Measurements from ENCODE around the gene ZNF614. TPM values are rescaled to one million over a fixed set of nuclear protein-coding genes. Genes with fewer than 3 reads are reported as not detected.
"Not testable (repeated sequence)": the region's sequence is repeated elsewhere in the genome, so short reads cannot be mapped to it uniquely, and the experiment has no call there.

Gene ZNF614
- 7.4 TPM for polyA plus RNA-seq (2012; ENCODE audit: missing spikeins)

GRCh38 chr19:52028027-52028779, at the start of gene ZNF614:
Gene ZNF614, minus strand, starts transcription at chr19:52028379. Its CDS starts 2,634 bp downstream, at chr19:52025745.
- DNase-seq (ENCODE audit: insufficient read length) (peak; percentile 72), FAIRE-seq (peak; percentile 97)
- peak; percentile 94 for TF ChIP-seq POLR2AphosphoS5 (IDR thresholded peaks at IDR 0.05; ENCODE audit: low read depth, low read length)
- TF ChIP-seq POLR2A (IDR thresholded peaks at IDR 0.05; ENCODE audit: low read depth, low read length): peak; percentile 94
- TF ChIP-seq TAF1 (IDR thresholded peaks at IDR 0.05; ENCODE audit: borderline replicate concordance, low read depth, low read length): peak; percentile 82

GRCh38 chr19:52070496-52070895, 42.3 kb upstream of the ZNF614 start:
- TF ChIP-seq TAF1 (IDR thresholded peaks at IDR 0.05; ENCODE audit: borderline replicate concordance, low read depth, low read length) (no peak), POLR2A (IDR thresholded peaks at IDR 0.05; ENCODE audit: low read depth, low read length) (no peak), POLR2AphosphoS5 (IDR thresholded peaks at IDR 0.05; ENCODE audit: low read depth, low read length) (no peak)
- no peak for DNase-seq (ENCODE audit: insufficient read length)
- no peak for FAIRE-seq

GRCh38 chr19:52069653-52070052, 41.5 kb upstream of the ZNF614 start:
- FAIRE-seq: no peak
- no peak for TF ChIP-seq POLR2A (IDR thresholded peaks at IDR 0.05; ENCODE audit: low read depth, low read length)
- no peak for TF ChIP-seq TAF1 (IDR thresholded peaks at IDR 0.05; ENCODE audit: borderline replicate concordance, low read depth, low read length)
- no peak for TF ChIP-seq POLR2AphosphoS5 (IDR thresholded peaks at IDR 0.05; ENCODE audit: low read depth, low read length)

GRCh38 chr19:52066258-52066863, 38.2 kb upstream of the ZNF614 start:
- no peak for DNase-seq (ENCODE audit: insufficient read length)
- FAIRE-seq: no peak
- no peak for TF ChIP-seq TAF1 (IDR thresholded peaks at IDR 0.05; ENCODE audit: borderline replicate concordance, low read depth, low read length)

More at GRCh38 chr19:52069653-52070052, 41.5 kb upstream of the ZNF614 start:
- no peak for DNase-seq (ENCODE audit: insufficient read length)

GRCh38 chr19:52065399-52065798, 37.2 kb upstream of the ZNF614 start:
- no peak for TF ChIP-seq POLR2A (IDR thresholded peaks at IDR 0.05; ENCODE audit: low read depth, low read length)
- TF ChIP-seq TAF1 (IDR thresholded peaks at IDR 0.05; ENCODE audit: borderline replicate concordance, low read depth, low read length): no peak
- TF ChIP-seq POLR2AphosphoS5 (IDR thresholded peaks at IDR 0.05; ENCODE audit: low read depth, low read length): no peak
- FAIRE-seq (no peak), DNase-seq (ENCODE audit: insufficient read length) (no peak)

GRCh38 chr19:52056480-52056879, 28.3 kb upstream of the ZNF614 start:
- DNase-seq (ENCODE audit: insufficient read length); FAIRE-seq: not testable (repeated sequence)

- not testable (repeated sequence) for FAIRE-seq; DNase-seq (ENCODE audit: insufficient read length)
Observed at GRCh38 chr19:52051736-52052135, 23.6 kb upstream of the ZNF614 start.

GRCh38 chr19:52048555-52049501, 20.6 kb upstream of the ZNF614 start, which contains the start of gene ZNF432:
Gene ZNF432, minus strand, starts transcription at chr19:52048838. Its CDS starts 1,970 bp downstream, at chr19:52046868.
- DNase-seq (ENCODE audit: insufficient read length) (peak; percentile 67), FAIRE-seq (peak; percentile 83)
- TF ChIP-seq TAF1 (IDR thresholded peaks at IDR 0.05; ENCODE audit: borderline replicate concordance, low read depth, low read length) (peak; percentile 71; the same call in 1 of the 2 replicates), POLR2AphosphoS5 (IDR thresholded peaks at IDR 0.05; ENCODE audit: low read depth, low read length) (peak; percentile 58; the same call in 1 of the 2 replicates), POLR2A (IDR thresholded peaks at IDR 0.05; ENCODE audit: low read depth, low read length) (peak; percentile 58; the same call in 1 of the 2 replicates)

- DNase-seq (ENCODE audit: insufficient read length) (no peak), FAIRE-seq (no peak)
- TF ChIP-seq POLR2AphosphoS5 (IDR thresholded peaks at IDR 0.05; ENCODE audit: low read depth, low read length) (no peak), TAF1 (IDR thresholded peaks at IDR 0.05; ENCODE audit: borderline replicate concordance, low read depth, low read length) (no peak), POLR2A (IDR thresholded peaks at IDR 0.05; ENCODE audit: low read depth, low read length) (no peak)
Observed at GRCh38 chr19:52039169-52039568, 11.0 kb upstream of the ZNF614 start.

GRCh38 chr19:52034051-52034728, 6.0 kb upstream of the ZNF614 start:
- FAIRE-seq (no peak), DNase-seq (ENCODE audit: insufficient read length) (no peak)
- TF ChIP-seq POLR2A (IDR thresholded peaks at IDR 0.05; ENCODE audit: low read depth, low read length): no peak
- TF ChIP-seq TAF1 (IDR thresholded peaks at IDR 0.05; ENCODE audit: borderline replicate concordance, low read depth, low read length): no peak
- TF ChIP-seq POLR2AphosphoS5 (IDR thresholded peaks at IDR 0.05; ENCODE audit: low read depth, low read length): no peak

- TF ChIP-seq POLR2AphosphoS5 (IDR thresholded peaks at IDR 0.05; ENCODE audit: low read depth, low read length): no peak
- no peak for TF ChIP-seq POLR2A (IDR thresholded peaks at IDR 0.05; ENCODE audit: low read depth, low read length)
- TF ChIP-seq TAF1 (IDR thresholded peaks at IDR 0.05; ENCODE audit: borderline replicate concordance, low read depth, low read length): no peak
Observed at GRCh38 chr19:52028780-52029123, 573 bp upstream of the ZNF614 start.

GRCh38 chr19:52026255-52026990, 1.8 kb downstream of the ZNF614 start:
- not testable (repeated sequence) for DNase-seq (ENCODE audit: insufficient read length); FAIRE-seq

More at GRCh38 chr19:52028780-52029123, 573 bp upstream of the ZNF614 start:
- peak; percentile 23 for DNase-seq (ENCODE audit: insufficient read length)
- FAIRE-seq: no peak

GRCh38 chr19:52024478-52024877, 3.7 kb downstream of the ZNF614 start:
- not testable (repeated sequence) for FAIRE-seq; DNase-seq (ENCODE audit: insufficient read length)

Data from GM12892 (cell line).